K562 (cell line): Measurements from ENCODE around the gene MC1R.
"Not testable (repeated sequence)": the region's sequence is repeated elsewhere in the genome, so short reads cannot be mapped to it uniquely, and the experiment has no call there.

Experiments
- CC2D1A ChIP-seq: fragments of 450-650 bp; IDR thresholded peaks from 2 replicates; pipeline ENCODE4 v1.6.1; 2017; ENCODE audit warnings: mild to moderate bottlenecking
- CREB1 ChIP-seq, 2 experiments: sonication (generic) in 1 of 2; formaldehyde crosslinking in 1 of 2; IDR thresholded peaks; 2 replicates each; pipeline versions ENCODE4 v1.6.1 to v1.8.0; 2012 to 2022; ENCODE audit warnings: inconsistent platforms in 1 of 2, mild to moderate bottlenecking in 1 of 2, missing genetic modification reagents in 1 of 2, moderate library complexity in 1 of 2
- RREB1 ChIP-seq: fragments of 250-450 bp; sonication (Bioruptor Pico); IDR thresholded peaks from 2 replicates; pipeline ENCODE4 v1.4.0; 2020
- ZBTB40 ChIP-seq, 2 experiments: fragments of 450-650 bp in 1 of 2; sonication (generic) in 1 of 2; formaldehyde crosslinking in 1 of 2; IDR thresholded peaks; 2 replicates each; pipeline versions ENCODE4 v1.7.1 to v1.9.0; 2016 to 2022; ENCODE audit warnings: inconsistent platforms in 1 of 2, mild to moderate bottlenecking in 1 of 2, missing genetic modification reagents in 1 of 2

- not testable (repeated sequence) for TF ChIP-seq CREB1 (IDR thresholded peaks at IDR 0.05); CREB1 (CRISPR knock-in tag; IDR thresholded peaks at IDR 0.05); ZBTB40 (IDR thresholded peaks at IDR 0.05); ZBTB40 (CRISPR knock-in tag; IDR thresholded peaks at IDR 0.05); CC2D1A; RREB1 (CRISPR knock-in tag)
Measured at GRCh38 chr16:89968074-89968473, 49.4 kb downstream of the MC1R start.
